Upper lobe of left lung (tissue), 6 donors: ENCODE data around the gene LBX2. TPM values are rescaled to one million over a fixed set of nuclear protein-coding genes. Genes with fewer than 3 reads are reported as not detected.
"Not testable (repeated sequence)": the region's sequence is repeated elsewhere in the genome, so short reads cannot be mapped to it uniquely, and the experiment has no call there.

Experiments
- ATAC-seq, 2 donors: fragments of 200-7000 bp; cut with Tn5 transposase; one replicate each; pipeline ENCODE4 v1.9.1; 2022; ENCODE audit warnings: mild to moderate bottlenecking in 2 of 2, moderate library complexity in 2 of 2; ENCODE audit not compliant: low FRiP score in 2 of 2
- DNase-seq, 2 donors: peaks; one replicate each; pipeline ENCODE4 v3.0.0-alpha.2; 2019 to 2020
- H3K27ac ChIP-seq, 4 donors: fragments of 200-600 bp; sonication (generic); one replicate each; pipeline ENCODE4 v1.5.1; 2016 to 2019
- H3K27me3 ChIP-seq, 4 donors: fragments of 200-600 bp; sonication (generic); one replicate each; pipeline ENCODE4 v1.5.1; 2017 to 2019
- H3K36me3 ChIP-seq, 4 donors: fragments of 200-600 bp; sonication (generic); one replicate each; pipeline ENCODE4 v1.5.1; 2016 to 2019
- H3K4me1 ChIP-seq, 4 donors: fragments of 200-600 bp; sonication (generic); one replicate each; pipeline ENCODE4 v1.5.1; 2018 to 2019
- H3K4me3 ChIP-seq, 4 donors: fragments of 200-600 bp; sonication (generic); one replicate each; pipeline ENCODE4 v1.5.1; 2017 to 2019; ENCODE audit warnings: mild to moderate bottlenecking in 2 of 4, moderate library complexity in 1 of 4
- H3K9me3 ChIP-seq, 4 donors: fragments of 200-600 bp; sonication (generic); one replicate each; pipeline ENCODE4 v1.5.1; 2018 to 2019
- CTCF ChIP-seq, 6 experiments: fragments of 450-650 bp in 4 of 6; fragments of 200-600 bp in 2 of 6; sonication (generic) in 2 of 6; IDR thresholded peaks; one replicate each; pipeline ENCODE4 v1.5.1; 2016 to 2019; ENCODE audit warnings: antibody characterized with exemption in 6 of 6
- EP300 ChIP-seq, 4 donors: sonication (generic); formaldehyde crosslinking; IDR thresholded peaks; one replicate each; pipeline ENCODE4 v1.5.1; 2017; ENCODE audit warnings: antibody characterized with exemption in 4 of 4, control low read depth in 2 of 4
- POLR2A ChIP-seq, 4 donors: fragments of 450-650 bp; IDR thresholded peaks; one replicate each; pipeline ENCODE4 v1.5.1; 2016 to 2017; ENCODE audit warnings: antibody characterized with exemption in 4 of 4, mild to moderate bottlenecking in 2 of 4
- POLR2AphosphoS5 ChIP-seq, 2 donors: sonication (generic); formaldehyde crosslinking; IDR thresholded peaks; one replicate each; pipeline ENCODE4 v1.5.1; 2017; ENCODE audit warnings: antibody characterized with exemption in 2 of 2
- WGBS, 2 donors: methylation state at CpG; one replicate each; pipeline ENCODE4 v1.1.5; 2017 to 2018; 5-methylcytosine and 5-hydroxymethylcytosine counted together
- total RNA-seq, 6 donors: library from RNA; depleted of rRNA in 4 of 6; stranded (reverse); fragments of >200 nt in 4 of 6; gene quantifications; one replicate each; pipeline versions ENCODE4 v1.1.0 to v1.2.1, GENCODE V29; 2016 to 2021
- donor health status: DM: no; HTN: no; CAD: no; lungs with moderate emphysema.
- donor health status: DM: no; HTN: yes; CAD: no; lungs with severe emphysema.

LBX2 gene
- total RNA-seq, 6 donors from 2014 or later: 1.3 to 8.4 (median 2.4) TPM

- ATAC-seq (peak; percentile 95 to 99), DNase-seq (peak; percentile 94 to 96)
- H3K36me3 ChIP-seq: peaks cover 0 to 21% (median 12%) of the 10 kb centered on the region in 4 donors
- H3K27me3 ChIP-seq: no peaks in the 10 kb centered on the region
- peak within 1 kb of the TSS; percentile 86 to 93 (median 90) for H3K27ac ChIP-seq
- 1% methylated on average over 56 to 58 of the region's 66 CpGs for WGBS, 2 donors
- TF ChIP-seq POLR2A (IDR thresholded peaks at IDR 0.05) (peak in 3 of 4 donors; percentile 50 to 93 (median 68)), POLR2AphosphoS5 (IDR thresholded peaks at IDR 0.05) (peak; percentile 95 to 99), EP300 (IDR thresholded peaks at IDR 0.05) (peak in 1 of 4 donors; percentile 65), CTCF (IDR thresholded peaks at IDR 0.05) (peak in 1 of 6 experiments; percentile 7)
- peak within 1 kb of the TSS; percentile 62 to 80 (median 74) for H3K4me3 ChIP-seq
- H3K9me3 ChIP-seq: no peaks in the 10 kb centered on the region
- peaks cover 21 to 30% (median 27%) of the 10 kb centered on the region in 4 donors for H3K4me1 ChIP-seq
Observed at GRCh38 chr2:74472086-74472944, 27.1 kb downstream of the LBX2 start, which contains the start of gene MRPL53. MRPL53 (minus strand) TSS chr2:74472680; CDS start chr2:74472660, 20 bp downstream.

GRCh38 chr2:74471332-74472065 is 27.9 kb downstream of the LBX2 start:
- peak overlapping the region; percentile 86 to 93 (median 90) for H3K27ac ChIP-seq
- TF ChIP-seq POLR2A (IDR thresholded peaks at IDR 0.05): no peak
- TF ChIP-seq CTCF (IDR thresholded peaks at IDR 0.05): no peak
- TF ChIP-seq POLR2AphosphoS5 (IDR thresholded peaks at IDR 0.05): no peak
- no peak for TF ChIP-seq EP300 (IDR thresholded peaks at IDR 0.05)
- peak overlapping the region; percentile 62 to 80 (median 74) for H3K4me3 ChIP-seq
- peaks cover 13 to 22% (median 19%) of the 10 kb centered on the region in 4 donors for H3K4me1 ChIP-seq
- 62 to 68% methylated on average over 16 of the region's 16 CpGs for WGBS, 2 donors
- H3K36me3 ChIP-seq: peaks cover 0 to 19% (median 12%) of the 10 kb centered on the region in 4 donors
- H3K27me3 ChIP-seq: no peaks in the 10 kb centered on the region
- DNase-seq (no peak), ATAC-seq (no peak)
- H3K9me3 ChIP-seq: no peaks in the 10 kb centered on the region

- peaks cover 0 to 17% (median 11%) of the 10 kb centered on the region in 4 donors for H3K36me3 ChIP-seq
- peak in 1 of 2 donors; percentile 25 for DNase-seq
- ATAC-seq, H3K27ac ChIP-seq, H3K4me3 ChIP-seq, H3K9me3 ChIP-seq, H3K27me3 ChIP-seq: not testable (repeated sequence)
- peaks cover 18 to 26% (median 23%) of the 10 kb centered on the region in 4 donors for H3K4me1 ChIP-seq
- 95 to 96% methylated on average over 12 of the region's 12 CpGs for WGBS, 2 donors
Observed at GRCh38 chr2:74470742-74471141, 28.7 kb downstream of the LBX2 start.

- peak overlapping the region; percentile 71 to 91 (median 84) for H3K27ac ChIP-seq
- H3K36me3 ChIP-seq: peaks cover 0 to 26% (median 12%) of the 10 kb centered on the region in 4 donors
- no peak for DNase-seq
- WGBS, 2 donors: 3 to 6% methylated on average over 9 to 13 of the region's 13 CpGs
- H3K27me3 ChIP-seq: no peaks in the 10 kb centered on the region
- no peaks in the 10 kb centered on the region for H3K9me3 ChIP-seq
- TF ChIP-seq POLR2A (IDR thresholded peaks at IDR 0.05) (no peak), EP300 (IDR thresholded peaks at IDR 0.05) (no peak), POLR2AphosphoS5 (IDR thresholded peaks at IDR 0.05) (no peak), CTCF (IDR thresholded peaks at IDR 0.05) (no peak)
- peaks cover 15 to 29% (median 19%) of the 10 kb centered on the region in 4 donors for H3K4me1 ChIP-seq
- peak overlapping the region; percentile 70 to 99 (median 86) for H3K4me3 ChIP-seq
- peak in 1 of 2 donors; percentile 1 for ATAC-seq
Observed at GRCh38 chr2:74464406-74464805, 35.0 kb downstream of the LBX2 start.

GRCh38 chr2:74462786-74463105 is 36.7 kb downstream of the LBX2 start:
- TF ChIP-seq POLR2A (IDR thresholded peaks at IDR 0.05) (no peak), CTCF (IDR thresholded peaks at IDR 0.05) (no peak), POLR2AphosphoS5 (IDR thresholded peaks at IDR 0.05) (no peak), EP300 (IDR thresholded peaks at IDR 0.05) (no peak)
- Histone ChIP-seq H3K27ac (no peak overlapping the region), H3K9me3 (no peaks in the 10 kb centered on the region), H3K4me3 (no peak overlapping the region), H3K4me1 (peaks cover 24 to 37% (median 27%) of the 10 kb centered on the region in 4 donors), H3K27me3 (no peaks in the 10 kb centered on the region), H3K36me3 (peaks cover 0 to 26% (median 12%) of the 10 kb centered on the region in 4 donors)
- no peak for ATAC-seq
- 75 to 85% methylated on average over 4 of the region's 4 CpGs for WGBS, 2 donors
- no peak for DNase-seq
